M059J (cell line): ENCODE measurements around the gene GZF1. TPM values are rescaled to one million over a fixed set of nuclear protein-coding genes. Genes with fewer than 3 reads are reported as not detected.
"Not testable (repeated sequence)": the region's sequence is repeated elsewhere in the genome, so short reads cannot be mapped to it uniquely, and the experiment has no call there.

ENCODE experiments used
- DNase-seq: peaks from one replicate; pipeline ENCODE4 v3.0.0-alpha.2; 2012; ENCODE audit warnings: low read depth
- total RNA-seq: library from RNA; depleted of rRNA; stranded (reverse); fragments of >200 nt; shearing (Covaris generic); gene quantifications from 2 replicates; pipeline ENCODE4 v1.2.3, GENCODE V29; 2014

GZF1 gene
- total RNA-seq, 1 experiment from 2014 or later = 23.9 TPM

- DNase-seq = no peak
Observed at GRCh38 chr20:23346002-23346401, 16.0 kb upstream of the GZF1 start.

GRCh38 chr20:23347791-23348190 lies 14.2 kb upstream of the GZF1 start:
- no peak for DNase-seq

GRCh38 chr20:23348510-23348909 lies 13.5 kb upstream of the GZF1 start:
- DNase-seq = not testable (repeated sequence)

GRCh38 chr20:23349338-23350195 lies 12.4 kb upstream of the GZF1 start:
- peak; percentile 88 for DNase-seq

GRCh38 chr20:23350196-23350903 lies 11.6 kb upstream of the GZF1 start, which contains the start of gene NXT1:
Gene NXT1 (plus strand): TSS chr20:23350791. CDS start chr20:23354042, 3,251 bp downstream.
- peak; percentile 100 for DNase-seq

GRCh38 chr20:23350904-23351838 lies 10.8 kb upstream of the GZF1 start:
- DNase-seq = peak; percentile 70

GRCh38 chr20:23356203-23356602 lies 5.8 kb upstream of the GZF1 start:
- DNase-seq = no peak

- peak; percentile 100 for DNase-seq
Observed at GRCh38 chr20:23357767-23358562, 4.0 kb upstream of the GZF1 start.

- no peak for DNase-seq
Observed at GRCh38 chr20:23358563-23358906, 3.4 kb upstream of the GZF1 start.

- DNase-seq = no peak
Observed at GRCh38 chr20:23358923-23359593, 2.9 kb upstream of the GZF1 start.

- no peak for DNase-seq
Observed at GRCh38 chr20:23360531-23360930, 1.5 kb upstream of the GZF1 start.

- peak; percentile 57 for DNase-seq
Observed at GRCh38 chr20:23361119-23361475, 885 bp upstream of the GZF1 start.

- DNase-seq = peak; percentile 61
Observed at GRCh38 chr20:23362392-23363256, 642 bp downstream of the GZF1 start.

GRCh38 chr20:23363257-23363649 lies 1.3 kb downstream of the GZF1 start:
- DNase-seq = peak; percentile 43

- DNase-seq = no peak
Observed at GRCh38 chr20:23365390-23366165, 3.6 kb downstream of the GZF1 start.

GRCh38 chr20:23366384-23366783 lies 4.4 kb downstream of the GZF1 start:
- peak; percentile 29 for DNase-seq

GRCh38 chr20:23367770-23368169 lies 5.8 kb downstream of the GZF1 start:
- peak; percentile 74 for DNase-seq

- DNase-seq = no peak
Observed at GRCh38 chr20:23368316-23369071, 6.5 kb downstream of the GZF1 start.
